Body of pancreas (tissue), 4 donors: ENCODE data around the gene ANGPTL1. TPM values are rescaled to one million over a fixed set of nuclear protein-coding genes. Genes with fewer than 3 reads are reported as not detected.

Experiments
- ATAC-seq: fragments of 150-250 bp; one replicate; pipeline ENCODE4 v1.9.1; 2016
- DNase-seq, 4 donors: peaks; one replicate each; pipeline ENCODE4 v3.0.0-alpha.2; 2019
- H3K27ac ChIP-seq, 4 donors: fragments of 200-600 bp; sonication (generic); 1 replicate in 3 of 4; 2 replicates in 1 of 4; pipeline versions ENCODE4 v1.5.1 to v1.6.1; 2016 to 2019; ENCODE audit warnings: mild to moderate bottlenecking in 1 of 4, mixed read lengths in 1 of 4, moderate library complexity in 1 of 4
- H3K27me3 ChIP-seq, 2 donors: fragments of 200-600 bp; sonication (generic); one replicate each; pipeline ENCODE4 v1.6.0; 2016; ENCODE audit warnings: mild to moderate bottlenecking in 1 of 2
- H3K36me3 ChIP-seq, 2 donors: fragments of 200-600 bp; sonication (generic); replicated peaks in 1 of 2; 2 replicates each; pipeline ENCODE4 v1.5.1; 2016; ENCODE audit warnings: low read depth in 2 of 2; ENCODE audit not compliant: insufficient read depth in 1 of 2
- H3K4me1 ChIP-seq: fragments of 200-600 bp; sonication (generic); one replicate; pipeline ENCODE4 v1.6.0; 2016
- H3K4me3 ChIP-seq, 2 donors: fragments of 200-600 bp; sonication (generic); 1 replicate in 1 of 2; 2 replicates in 1 of 2; pipeline ENCODE4 v1.5.1; 2016 to 2019
- H3K9me3 ChIP-seq, 3 donors: fragments of 200-600 bp; sonication (generic); 1 replicate in 2 of 3; 2 replicates in 1 of 3; pipeline ENCODE4 v1.5.1; 2016
- POLR2A ChIP-seq, 3 donors: fragments of 450-650 bp; IDR thresholded peaks; one replicate each; pipeline ENCODE4 v1.6.1; 2016; ENCODE audit warnings: antibody characterized with exemption in 3 of 3, mild to moderate bottlenecking in 2 of 3
- WGBS, 2 donors: methylation state at CpG; one replicate each; pipeline ENCODE4 v1.1.5; 2017; 5-methylcytosine and 5-hydroxymethylcytosine counted together
- intact Hi-C: fragments of 100-400 bp; cut with DNase I; formaldehyde crosslinking; loops from one replicate; pipeline ENCODE4 v1.15.1; 2023
- total RNA-seq, 2 donors: library from RNA; depleted of rRNA; stranded (reverse); fragments of >200 nt; gene quantifications; one replicate each; pipeline ENCODE4 v1.1.0, GENCODE V29; 2016
- TF ChIP-seq, protein P1 (sequence below), 7 experiments: fragments of 450-650 bp in 4 of 7; fragments of 200-600 bp in 3 of 7; sonication (generic) in 3 of 7; IDR thresholded peaks; one replicate each; pipeline ENCODE4 v1.5.1; 2016 to 2019; ENCODE audit warnings: antibody characterized with exemption in 7 of 7

ANGPTL1 gene
- total RNA-seq, 2 donors from 2014 or later = 9.3 to 19.8 TPM

DNA sequence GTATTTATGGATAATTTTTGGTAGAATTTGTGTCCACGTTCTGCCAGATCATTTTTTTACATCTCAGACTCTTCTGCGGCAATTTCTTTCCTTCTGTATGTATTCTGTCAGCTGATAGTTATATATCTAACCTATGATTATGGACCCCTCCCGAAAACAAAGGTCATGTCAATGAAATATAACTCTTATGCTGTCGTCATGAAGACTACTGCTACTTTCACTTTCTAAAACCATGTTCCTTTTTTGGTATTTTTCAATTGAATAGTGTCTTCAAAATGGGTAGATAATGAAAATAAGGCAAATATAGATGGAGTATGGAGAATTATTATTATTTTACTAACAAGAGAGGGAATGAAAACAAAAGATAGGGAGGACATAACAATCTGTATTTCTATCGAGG, 3.2 kb downstream of the ANGPTL1 start:
- H3K9me3 ChIP-seq = no peaks in the 10 kb centered on the region
- H3K4me3 ChIP-seq = no peak overlapping the region
- DNase-seq = no peak
- H3K4me1 ChIP-seq = peaks cover 20% of the 10 kb centered on the region
- H3K27me3 ChIP-seq = no peaks in the 10 kb centered on the region
- intact Hi-C loops = no loop called here
- no peaks in the 10 kb centered on the region for H3K36me3 ChIP-seq
- ATAC-seq = no peak
- peak overlapping the region in 3 of 4 donors; percentile 49 to 80 (median 69) for H3K27ac ChIP-seq
- 33 to 43% methylated on average over 5 of the region's 5 CpGs for WGBS, 2 donors
- TF ChIP-seq, protein P1, sequence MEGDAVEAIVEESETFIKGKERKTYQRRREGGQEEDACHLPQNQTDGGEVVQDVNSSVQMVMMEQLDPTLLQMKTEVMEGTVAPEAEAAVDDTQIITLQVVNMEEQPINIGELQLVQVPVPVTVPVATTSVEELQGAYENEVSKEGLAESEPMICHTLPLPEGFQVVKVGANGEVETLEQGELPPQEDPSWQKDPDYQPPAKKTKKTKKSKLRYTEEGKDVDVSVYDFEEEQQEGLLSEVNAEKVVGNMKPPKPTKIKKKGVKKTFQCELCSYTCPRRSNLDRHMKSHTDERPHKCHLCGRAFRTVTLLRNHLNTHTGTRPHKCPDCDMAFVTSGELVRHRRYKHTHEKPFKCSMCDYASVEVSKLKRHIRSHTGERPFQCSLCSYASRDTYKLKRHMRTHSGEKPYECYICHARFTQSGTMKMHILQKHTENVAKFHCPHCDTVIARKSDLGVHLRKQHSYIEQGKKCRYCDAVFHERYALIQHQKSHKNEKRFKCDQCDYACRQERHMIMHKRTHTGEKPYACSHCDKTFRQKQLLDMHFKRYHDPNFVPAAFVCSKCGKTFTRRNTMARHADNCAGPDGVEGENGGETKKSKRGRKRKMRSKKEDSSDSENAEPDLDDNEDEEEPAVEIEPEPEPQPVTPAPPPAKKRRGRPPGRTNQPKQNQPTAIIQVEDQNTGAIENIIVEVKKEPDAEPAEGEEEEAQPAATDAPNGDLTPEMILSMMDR (IDR thresholded peaks at IDR 0.05) = no peak

DNA sequence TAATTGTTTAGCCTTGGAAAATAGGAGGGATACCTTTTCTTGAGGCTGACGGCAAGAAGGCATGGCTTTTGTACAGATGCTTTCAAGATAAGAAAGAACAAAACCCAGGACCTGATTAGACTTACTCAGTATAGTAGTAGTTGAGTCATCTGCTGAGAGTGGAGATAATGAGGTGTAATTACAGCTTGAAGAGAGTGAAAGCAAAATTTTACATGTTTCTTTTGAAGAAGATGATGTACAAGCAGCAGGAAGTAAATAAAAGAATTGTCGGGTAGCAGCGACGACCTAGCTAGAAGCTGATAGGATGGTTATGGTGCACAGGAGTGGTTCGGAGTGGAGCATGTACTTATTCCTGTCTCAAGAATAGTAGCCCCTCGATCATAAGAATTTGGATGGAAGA, 6.6 kb downstream of the ANGPTL1 start:
- whole genome bisulfite sequencing, 2 donors = 77% methylated on average over 6 of the region's 6 CpGs
- ATAC-seq (no peak), DNase-seq (no peak)
- Histone ChIP-seq H3K4me1 (no peaks in the 10 kb centered on the region), H3K4me3 (no peak overlapping the region), H3K9me3 (no peaks in the 10 kb centered on the region), H3K27ac (no peak overlapping the region), H3K36me3 (no peaks in the 10 kb centered on the region), H3K27me3 (no peaks in the 10 kb centered on the region)
- TF ChIP-seq POLR2A (IDR thresholded peaks at IDR 0.05) = no peak
- TF ChIP-seq, protein P1 (IDR thresholded peaks at IDR 0.05) = no peak
- intact Hi-C loops = no loop called here

DNA sequence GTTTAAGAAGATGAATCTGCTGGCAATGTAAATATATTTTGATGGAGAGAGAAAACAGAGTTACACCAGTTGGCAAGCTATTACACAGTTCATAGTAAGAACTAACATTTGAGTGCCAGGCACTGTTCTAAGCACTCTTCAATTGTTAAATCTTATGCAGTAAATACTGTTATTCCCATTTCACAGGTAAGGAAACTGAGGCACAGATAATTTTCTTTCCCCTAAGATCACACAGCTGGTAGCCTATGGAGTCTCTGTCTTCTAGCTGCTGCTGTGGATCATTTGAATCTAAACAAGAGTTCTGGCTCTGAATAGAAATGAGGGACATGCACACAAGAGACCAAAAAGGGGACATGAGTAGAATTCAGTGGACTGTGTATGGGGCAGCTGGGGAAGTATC, 8.0 kb downstream of the ANGPTL1 start:
- Histone ChIP-seq H3K4me3 (no peak overlapping the region), H3K27me3 (no peaks in the 10 kb centered on the region), H3K9me3 (no peaks in the 10 kb centered on the region), H3K4me1 (no peaks in the 10 kb centered on the region), H3K36me3 (no peaks in the 10 kb centered on the region), H3K27ac (no peak overlapping the region)
- no peak for ATAC-seq
- TF ChIP-seq, protein P1 (IDR thresholded peaks at IDR 0.05) = no peak
- TF ChIP-seq POLR2A (IDR thresholded peaks at IDR 0.05) = no peak
- DNase-seq = no peak
- intact Hi-C loops = no loop called here

DNA sequence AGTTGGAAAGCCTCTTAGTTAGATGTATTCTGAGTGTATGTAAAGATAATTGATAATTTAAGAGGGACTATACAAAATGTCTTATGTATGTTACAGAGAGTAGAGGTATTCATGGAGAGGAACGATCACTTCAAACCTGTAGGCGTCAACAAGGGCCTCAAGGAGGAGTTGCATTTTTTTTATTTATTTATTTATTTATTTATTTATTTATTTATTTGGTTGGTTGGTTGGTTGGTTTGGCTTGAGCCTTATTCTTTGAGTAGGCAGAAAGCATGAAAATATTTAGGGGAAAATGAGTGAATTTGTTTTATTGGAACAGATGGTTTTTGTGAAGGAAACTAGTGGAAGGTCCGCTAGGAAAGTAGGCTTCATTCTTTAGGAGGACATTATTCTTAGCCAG, 8.5 kb downstream of the ANGPTL1 start:
- Histone ChIP-seq H3K27me3 (no peaks in the 10 kb centered on the region), H3K4me3 (no peak overlapping the region), H3K9me3 (no peaks in the 10 kb centered on the region), H3K36me3 (no peaks in the 10 kb centered on the region), H3K27ac (no peak overlapping the region), H3K4me1 (no peaks in the 10 kb centered on the region)
- ATAC-seq = no peak
- TF ChIP-seq POLR2A (IDR thresholded peaks at IDR 0.05) = no peak
- TF ChIP-seq, protein P1 (IDR thresholded peaks at IDR 0.05) = no peak
- intact Hi-C loops = no loop called here
- DNase-seq = no peak
- WGBS, 2 donors = 95 to 98% methylated on average over 3 of the region's 3 CpGs

DNA sequence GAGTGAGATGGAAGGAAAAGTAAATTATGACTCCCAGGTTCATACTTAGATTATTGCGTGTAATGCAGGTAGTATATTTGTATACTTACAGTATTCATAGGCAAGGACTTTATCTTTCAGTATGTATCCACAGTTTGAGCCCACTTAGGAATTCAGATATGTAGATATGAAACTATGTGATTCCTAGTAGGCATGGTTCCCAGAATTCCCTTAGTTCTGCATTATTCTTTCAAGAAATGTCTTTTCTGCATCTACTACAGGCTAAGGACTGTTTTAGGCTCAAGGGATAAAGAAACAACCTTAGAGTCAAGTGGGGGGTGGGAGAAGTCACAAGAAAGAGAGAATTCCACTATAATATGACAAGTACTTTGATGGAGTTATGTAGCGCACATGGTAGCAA, 13.8 kb downstream of the ANGPTL1 start:
- no peak for DNase-seq
- WGBS, 2 donors = 93 to 95% methylated on average over 2 of the region's 2 CpGs
- Histone ChIP-seq H3K27ac (no peak overlapping the region), H3K36me3 (no peaks in the 10 kb centered on the region), H3K4me1 (no peaks in the 10 kb centered on the region), H3K27me3 (no peaks in the 10 kb centered on the region), H3K4me3 (no peak overlapping the region), H3K9me3 (no peaks in the 10 kb centered on the region)
- intact Hi-C loops = no loop called here
- ATAC-seq = no peak
- no peak for TF ChIP-seq POLR2A (IDR thresholded peaks at IDR 0.05)
- TF ChIP-seq, protein P1 (IDR thresholded peaks at IDR 0.05) = no peak
